GM12892 (cell line): ENCODE measurements around the gene FGF8.

Experiments
- POLR2A ChIP-seq: IDR thresholded peaks from 2 replicates; pipeline ENCODE4 v1.6.1; 2011; ENCODE audit warnings: low read depth, low read length, control low read depth
- POLR2AphosphoS5 ChIP-seq: IDR thresholded peaks from 2 replicates; pipeline ENCODE4 v1.6.1; 2011; ENCODE audit warnings: low read depth, low read length, control low read depth
- TAF1 ChIP-seq: IDR thresholded peaks from 2 replicates; pipeline ENCODE4 v1.6.1; 2011; ENCODE audit warnings: low read depth, mild to moderate bottlenecking, control low read depth, low read length, borderline replicate concordance

DNA sequence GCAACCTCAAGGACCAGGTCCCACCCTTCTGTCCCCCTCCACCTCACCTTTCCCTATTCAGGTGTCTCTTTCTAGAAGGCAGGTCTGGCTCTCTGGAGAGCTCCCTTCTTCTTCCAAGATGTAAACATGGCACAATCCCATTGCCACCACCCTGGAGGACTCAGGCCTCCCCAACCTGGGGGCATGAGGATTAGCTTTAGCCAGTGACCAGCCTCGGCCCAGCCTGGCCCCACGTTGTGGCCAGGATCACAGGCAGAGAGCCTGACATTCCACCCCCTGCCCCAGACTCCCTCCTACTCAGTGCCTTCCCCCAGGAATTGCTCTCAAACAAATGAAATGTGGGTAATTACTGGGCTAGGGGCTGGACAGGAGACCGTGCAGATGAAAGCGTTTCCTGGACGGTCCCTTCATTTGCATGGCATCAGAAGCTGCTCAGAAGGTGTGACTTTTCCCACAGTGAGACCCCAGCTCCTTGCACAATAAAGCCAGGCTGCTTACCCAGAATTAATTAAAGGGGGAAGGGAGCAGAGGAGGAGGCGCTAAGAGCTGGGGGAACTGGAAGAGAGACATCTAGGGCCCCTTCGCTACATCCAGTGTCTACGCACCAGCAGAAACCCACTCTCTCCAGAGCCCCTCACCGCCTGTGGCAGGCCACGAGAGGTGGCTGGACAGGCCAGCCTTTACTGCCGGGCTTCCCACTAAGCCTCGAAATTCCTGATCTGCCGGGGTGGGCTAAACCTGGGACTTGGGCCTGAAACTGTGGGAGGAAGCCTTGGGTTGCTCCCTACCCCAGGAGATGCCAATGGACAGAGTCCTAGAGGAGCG is 7.7 kb downstream of the FGF8 start:
- no peak for TF ChIP-seq POLR2A
- no peak for TF ChIP-seq TAF1
- TF ChIP-seq POLR2AphosphoS5: no peak
